SU-DHL-6 (cell line): Measurements from ENCODE around the gene CRAT.

Source experiments
- EZH2phosphoT487 ChIP-seq: fragments of 200-600 bp; sonication (generic), shearing (Covaris generic); conservative IDR thresholded peaks from 2 replicates; pipeline ENCODE4 v1.6.1; 2018; ENCODE audit warnings: mild to moderate bottlenecking, antibody characterized with exemption, low read length, moderate library complexity, mixed read lengths
- TF ChIP-seq, protein P1 (sequence below): fragments of 200-600 bp; sonication (generic); IDR thresholded peaks from one replicate; pipeline ENCODE4 v1.5.1; 2017; ENCODE audit warnings: antibody characterized with exemption, mild to moderate bottlenecking, low read length, moderate library complexity; ENCODE audit not compliant: insufficient read depth, poor library complexity, severe bottlenecking

DNA sequence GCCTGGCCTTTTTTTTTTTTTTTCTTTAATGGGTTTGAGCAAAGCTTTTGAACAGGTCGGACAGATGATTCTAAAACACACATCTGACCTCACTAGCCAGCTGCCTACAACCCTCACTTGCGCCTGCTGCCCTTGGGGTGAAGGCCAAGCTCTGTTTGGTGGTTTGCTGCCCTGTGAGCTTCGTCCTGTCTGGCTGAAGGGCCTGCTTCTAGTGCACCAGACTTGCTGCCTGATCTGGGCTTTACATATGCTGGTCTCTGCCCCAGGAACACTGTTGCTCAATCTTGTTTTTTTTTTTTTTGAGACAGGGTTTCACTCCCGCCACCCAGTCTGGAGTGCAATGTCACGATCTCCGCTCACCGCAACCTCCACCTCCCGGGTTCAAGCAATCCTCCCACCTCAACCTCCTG lies 46.1 kb downstream of the CRAT start:
- TF ChIP-seq, protein P1, sequence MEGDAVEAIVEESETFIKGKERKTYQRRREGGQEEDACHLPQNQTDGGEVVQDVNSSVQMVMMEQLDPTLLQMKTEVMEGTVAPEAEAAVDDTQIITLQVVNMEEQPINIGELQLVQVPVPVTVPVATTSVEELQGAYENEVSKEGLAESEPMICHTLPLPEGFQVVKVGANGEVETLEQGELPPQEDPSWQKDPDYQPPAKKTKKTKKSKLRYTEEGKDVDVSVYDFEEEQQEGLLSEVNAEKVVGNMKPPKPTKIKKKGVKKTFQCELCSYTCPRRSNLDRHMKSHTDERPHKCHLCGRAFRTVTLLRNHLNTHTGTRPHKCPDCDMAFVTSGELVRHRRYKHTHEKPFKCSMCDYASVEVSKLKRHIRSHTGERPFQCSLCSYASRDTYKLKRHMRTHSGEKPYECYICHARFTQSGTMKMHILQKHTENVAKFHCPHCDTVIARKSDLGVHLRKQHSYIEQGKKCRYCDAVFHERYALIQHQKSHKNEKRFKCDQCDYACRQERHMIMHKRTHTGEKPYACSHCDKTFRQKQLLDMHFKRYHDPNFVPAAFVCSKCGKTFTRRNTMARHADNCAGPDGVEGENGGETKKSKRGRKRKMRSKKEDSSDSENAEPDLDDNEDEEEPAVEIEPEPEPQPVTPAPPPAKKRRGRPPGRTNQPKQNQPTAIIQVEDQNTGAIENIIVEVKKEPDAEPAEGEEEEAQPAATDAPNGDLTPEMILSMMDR = no peak
- TF ChIP-seq EZH2phosphoT487 = no peak
